ENCODE data around the gene SLC16A13.
"Not testable (repeated sequence)": the region's sequence is repeated elsewhere in the genome, so short reads cannot be mapped to it uniquely, and the experiment has no call there.

SLC16A13 gene

GRCh38 chr17:7046127-7046724, 10.4 kb downstream of the SLC16A13 start:
- Histone ChIP-seq H3K27ac (ENCODE audit: insufficient read depth, low read length, poor library complexity, severe bottlenecking) (peak overlapping the region; percentile 77), H3K9me3 (ENCODE audit: control insufficient read depth, low read length) (no peaks in the 10 kb centered on the region), H3K36me3 (ENCODE audit: control insufficient read depth, insufficient read depth, low read length) (no peaks in the 10 kb centered on the region), H3K4me1 (ENCODE audit: control insufficient read depth, insufficient read depth, low read length, poor library complexity, severe bottlenecking) (peaks cover 39% of the 10 kb centered on the region), H3K4me3 (ENCODE audit: insufficient read depth, low read depth, low read length, poor library complexity, severe bottlenecking) (peak overlapping the region; percentile 46), H3K27me3 (replicated peaks; ENCODE audit: control insufficient read depth, insufficient read depth, low read length, poor library complexity, severe bottlenecking) (no peaks in the 10 kb centered on the region)
- peak in 1 of 3 donors; percentile 37 for DNase-seq

GRCh38 chr17:7046725-7047397, 11.0 kb downstream of the SLC16A13 start:
- H3K4me1 ChIP-seq (ENCODE audit: control insufficient read depth, insufficient read depth, low read length, poor library complexity, severe bottlenecking) = peaks cover 35% of the 10 kb centered on the region
- H3K9me3 ChIP-seq (ENCODE audit: control insufficient read depth, low read length); H3K27me3 ChIP-seq (replicated peaks; ENCODE audit: control insufficient read depth, insufficient read depth, low read length, poor library complexity, severe bottlenecking); H3K36me3 ChIP-seq (ENCODE audit: control insufficient read depth, insufficient read depth, low read length): not testable (repeated sequence)
- H3K27ac ChIP-seq (ENCODE audit: insufficient read depth, low read length, poor library complexity, severe bottlenecking) = peak overlapping the region; percentile 77
- DNase-seq = peak; percentile 68 to 80 (median 73)
- H3K4me3 ChIP-seq (ENCODE audit: insufficient read depth, low read depth, low read length, poor library complexity, severe bottlenecking) = peak overlapping the region; percentile 46

- Histone ChIP-seq H3K4me1 (ENCODE audit: control insufficient read depth, insufficient read depth, low read length, poor library complexity, severe bottlenecking) (peaks cover 28% of the 10 kb centered on the region), H3K36me3 (ENCODE audit: control insufficient read depth, insufficient read depth, low read length) (no peaks in the 10 kb centered on the region), H3K9me3 (ENCODE audit: control insufficient read depth, low read length) (no peaks in the 10 kb centered on the region), H3K4me3 (ENCODE audit: insufficient read depth, low read depth, low read length, poor library complexity, severe bottlenecking) (no peak overlapping the region), H3K27ac (ENCODE audit: insufficient read depth, low read length, poor library complexity, severe bottlenecking) (peak overlapping the region; percentile 77), H3K27me3 (replicated peaks; ENCODE audit: control insufficient read depth, insufficient read depth, low read length, poor library complexity, severe bottlenecking) (no peaks in the 10 kb centered on the region)
- DNase-seq = no peak
Observed at GRCh38 chr17:7047566-7047965, 11.8 kb downstream of the SLC16A13 start.

- no peak overlapping the region for H3K27ac ChIP-seq (ENCODE audit: insufficient read depth, low read length, poor library complexity, severe bottlenecking)
- no peaks in the 10 kb centered on the region for H3K36me3 ChIP-seq (ENCODE audit: control insufficient read depth, insufficient read depth, low read length)
- H3K27me3 ChIP-seq (replicated peaks; ENCODE audit: control insufficient read depth, insufficient read depth, low read length, poor library complexity, severe bottlenecking) = no peaks in the 10 kb centered on the region
- no peak for DNase-seq
- no peak overlapping the region for H3K4me3 ChIP-seq (ENCODE audit: insufficient read depth, low read depth, low read length, poor library complexity, severe bottlenecking)
- no peaks in the 10 kb centered on the region for H3K9me3 ChIP-seq (ENCODE audit: control insufficient read depth, low read length)
- H3K4me1 ChIP-seq (ENCODE audit: control insufficient read depth, insufficient read depth, low read length, poor library complexity, severe bottlenecking) = peaks cover 14% of the 10 kb centered on the region
Observed at GRCh38 chr17:7048968-7049367, 13.2 kb downstream of the SLC16A13 start.

GRCh38 chr17:7050583-7050982, 14.8 kb downstream of the SLC16A13 start:
- DNase-seq; H3K4me3 ChIP-seq (ENCODE audit: insufficient read depth, low read depth, low read length, poor library complexity, severe bottlenecking); H3K27me3 ChIP-seq (replicated peaks; ENCODE audit: control insufficient read depth, insufficient read depth, low read length, poor library complexity, severe bottlenecking); H3K9me3 ChIP-seq (ENCODE audit: control insufficient read depth, low read length); H3K36me3 ChIP-seq (ENCODE audit: control insufficient read depth, insufficient read depth, low read length); H3K27ac ChIP-seq (ENCODE audit: insufficient read depth, low read length, poor library complexity, severe bottlenecking): not testable (repeated sequence)
- peaks cover 12% of the 10 kb centered on the region for H3K4me1 ChIP-seq (ENCODE audit: control insufficient read depth, insufficient read depth, low read length, poor library complexity, severe bottlenecking)

GRCh38 chr17:7056386-7056785, 20.6 kb downstream of the SLC16A13 start:
- Histone ChIP-seq H3K4me1 (ENCODE audit: control insufficient read depth, insufficient read depth, low read length, poor library complexity, severe bottlenecking) (no peaks in the 10 kb centered on the region), H3K36me3 (ENCODE audit: control insufficient read depth, insufficient read depth, low read length) (no peaks in the 10 kb centered on the region), H3K4me3 (ENCODE audit: insufficient read depth, low read depth, low read length, poor library complexity, severe bottlenecking) (no peak overlapping the region), H3K27me3 (replicated peaks; ENCODE audit: control insufficient read depth, insufficient read depth, low read length, poor library complexity, severe bottlenecking) (no peaks in the 10 kb centered on the region), H3K27ac (ENCODE audit: insufficient read depth, low read length, poor library complexity, severe bottlenecking) (no peak overlapping the region), H3K9me3 (ENCODE audit: control insufficient read depth, low read length) (no peaks in the 10 kb centered on the region)
- DNase-seq = no peak

- no peak for DNase-seq
- Histone ChIP-seq H3K4me1 (ENCODE audit: control insufficient read depth, insufficient read depth, low read length, poor library complexity, severe bottlenecking) (no peaks in the 10 kb centered on the region), H3K27me3 (replicated peaks; ENCODE audit: control insufficient read depth, insufficient read depth, low read length, poor library complexity, severe bottlenecking) (no peaks in the 10 kb centered on the region), H3K9me3 (ENCODE audit: control insufficient read depth, low read length) (no peaks in the 10 kb centered on the region), H3K4me3 (ENCODE audit: insufficient read depth, low read depth, low read length, poor library complexity, severe bottlenecking) (no peak overlapping the region), H3K27ac (ENCODE audit: insufficient read depth, low read length, poor library complexity, severe bottlenecking) (no peak overlapping the region), H3K36me3 (ENCODE audit: control insufficient read depth, insufficient read depth, low read length) (no peaks in the 10 kb centered on the region)
Observed at GRCh38 chr17:7058831-7059447, 23.1 kb downstream of the SLC16A13 start.

- no peaks in the 10 kb centered on the region for H3K4me1 ChIP-seq (ENCODE audit: control insufficient read depth, insufficient read depth, low read length, poor library complexity, severe bottlenecking)
- H3K9me3 ChIP-seq (ENCODE audit: control insufficient read depth, low read length) = no peaks in the 10 kb centered on the region
- H3K36me3 ChIP-seq (ENCODE audit: control insufficient read depth, insufficient read depth, low read length) = no peaks in the 10 kb centered on the region
- H3K27me3 ChIP-seq (replicated peaks; ENCODE audit: control insufficient read depth, insufficient read depth, low read length, poor library complexity, severe bottlenecking) = no peaks in the 10 kb centered on the region
- H3K4me3 ChIP-seq (ENCODE audit: insufficient read depth, low read depth, low read length, poor library complexity, severe bottlenecking) = no peak overlapping the region
- no peak for DNase-seq
- H3K27ac ChIP-seq (ENCODE audit: insufficient read depth, low read length, poor library complexity, severe bottlenecking) = no peak overlapping the region
Observed at GRCh38 chr17:7060165-7060891, 24.5 kb downstream of the SLC16A13 start.

- Histone ChIP-seq H3K9me3 (ENCODE audit: control insufficient read depth, low read length) (peaks cover 5% of the 10 kb centered on the region), H3K27ac (ENCODE audit: insufficient read depth, low read length, poor library complexity, severe bottlenecking) (no peak overlapping the region), H3K36me3 (ENCODE audit: control insufficient read depth, insufficient read depth, low read length) (no peaks in the 10 kb centered on the region), H3K27me3 (replicated peaks; ENCODE audit: control insufficient read depth, insufficient read depth, low read length, poor library complexity, severe bottlenecking) (no peaks in the 10 kb centered on the region), H3K4me1 (ENCODE audit: control insufficient read depth, insufficient read depth, low read length, poor library complexity, severe bottlenecking) (no peaks in the 10 kb centered on the region), H3K4me3 (ENCODE audit: insufficient read depth, low read depth, low read length, poor library complexity, severe bottlenecking) (no peak overlapping the region)
- DNase-seq = no peak
Observed at GRCh38 chr17:7063518-7064094, 27.8 kb downstream of the SLC16A13 start.
